Sciatic nerve (tissue), 2 donors: ENCODE measurements around the gene PPP2R5C. TPM values are rescaled to one million over a fixed set of nuclear protein-coding genes. Genes with fewer than 3 reads are reported as not detected.

Experiments
- ATAC-seq: fragments of 200-7000 bp; cut with Tn5 transposase; one replicate; pipeline ENCODE4 v1.9.1; 2020; ENCODE audit warnings: mild to moderate bottlenecking, moderate library complexity
- DNase-seq: peaks from one replicate; pipeline ENCODE4 v3.0.0-alpha.2; 2020; ENCODE audit warnings: low spot score
- intact Hi-C: fragments of 100-400 bp; cut with DNase I; formaldehyde crosslinking; loops from one replicate; pipeline ENCODE4 v1.14.2; 2022
- total RNA-seq: library from RNA; stranded (reverse); fragmentation: NEBNext Ultra II Directional; extraction: Animal tissue kit (Norgen Biotek cat#: 25700); gene quantifications from one replicate; pipeline ENCODE4 v1.2.1, GENCODE V29; 2021
- donor health status: DM: no; HTN: no; CAD: no.
- donor health status: DM: no; HTN: no; CAD: no.

Gene PPP2R5C
- total RNA-seq, 1 donor from 2014 or later = 144 TPM

DNA sequence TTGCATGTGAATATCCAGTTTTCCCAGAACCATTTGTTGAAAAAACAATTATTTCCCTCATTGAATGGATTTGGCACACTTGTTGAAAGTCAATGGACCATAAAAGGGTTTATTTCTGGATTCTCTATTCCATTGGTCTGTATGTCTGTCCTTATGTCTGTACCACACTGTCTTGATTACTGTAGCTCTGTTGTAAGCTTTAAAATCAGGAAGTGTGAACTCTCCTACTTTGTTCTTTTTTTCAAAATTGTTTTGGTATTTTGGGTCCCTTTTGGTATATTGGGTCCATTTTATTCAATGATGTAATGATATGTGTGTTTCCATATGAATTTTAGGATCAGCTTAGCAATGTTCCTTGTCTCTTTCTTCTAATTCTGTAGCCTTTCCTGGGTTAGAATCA is 64.8 kb downstream of the PPP2R5C start:
- ATAC-seq (no peak), DNase-seq (no peak)
- intact Hi-C loops = no loop called here

GRCh38 chr14:101827286-101827685 is 65.8 kb downstream of the PPP2R5C start:
- no peak for ATAC-seq
- intact Hi-C loops = no loop called here
- no peak for DNase-seq

DNA sequence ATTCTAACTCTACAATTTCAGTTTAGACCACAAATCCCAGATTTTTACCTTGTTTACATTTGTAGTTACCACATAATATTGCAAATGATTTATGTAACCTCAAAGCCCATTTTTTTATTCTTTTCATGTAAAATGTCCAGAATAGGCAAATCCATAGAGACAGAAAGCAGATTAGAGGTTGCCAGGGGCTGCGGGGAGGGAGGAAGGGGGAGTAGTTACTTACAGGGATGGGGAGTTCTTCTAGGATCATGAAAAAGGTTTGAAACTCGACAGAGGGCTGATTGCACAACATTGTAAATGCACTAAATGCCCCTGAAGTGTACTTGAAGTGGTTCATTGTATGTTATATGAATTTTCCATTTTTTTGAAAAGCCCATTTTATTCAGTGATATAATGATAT is 66.5 kb downstream of the PPP2R5C start:
- ATAC-seq (no peak), DNase-seq (no peak)
- intact Hi-C loops = no loop called here

- no peak for ATAC-seq
- intact Hi-C loops = no loop called here
- DNase-seq = no peak
Measured at GRCh38 chr14:101830271-101830670, 68.8 kb downstream of the PPP2R5C start.

DNA sequence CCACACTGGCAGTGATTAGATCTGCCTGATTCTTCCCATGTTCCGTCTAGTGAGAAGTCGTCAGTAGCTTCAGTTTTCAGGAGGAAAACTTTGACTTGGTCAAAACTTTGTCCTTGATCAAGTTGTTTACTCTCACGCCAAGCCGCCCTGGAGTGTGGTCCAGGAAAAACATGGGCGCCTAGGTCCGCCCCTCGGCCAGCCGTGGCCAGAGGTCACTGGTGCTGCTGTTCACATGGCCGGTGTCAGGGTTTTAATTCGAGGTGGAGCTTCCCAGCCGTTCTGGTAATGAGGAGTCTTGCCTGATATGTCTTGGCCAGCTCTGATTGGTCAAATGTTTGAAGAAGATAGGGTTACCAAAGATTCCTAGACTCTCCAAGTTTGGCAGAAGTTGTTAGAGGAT is 71.5 kb downstream of the PPP2R5C start:
- intact Hi-C loops = no loop called here
- DNase-seq (no peak), ATAC-seq (no peak)

- intact Hi-C loops = no loop called here
- DNase-seq (no peak), ATAC-seq (no peak)
Measured at GRCh38 chr14:101834397-101834796, 72.9 kb downstream of the PPP2R5C start.

GRCh38 chr14:101834800-101835547 is 73.5 kb downstream of the PPP2R5C start:
- DNase-seq (no peak), ATAC-seq (peak; percentile 50)
- intact Hi-C loops = no loop called here

GRCh38 chr14:101835566-101835965 is 74.1 kb downstream of the PPP2R5C start:
- ATAC-seq (peak; percentile 29), DNase-seq (no peak)
- intact Hi-C loops = no loop called here

DNA sequence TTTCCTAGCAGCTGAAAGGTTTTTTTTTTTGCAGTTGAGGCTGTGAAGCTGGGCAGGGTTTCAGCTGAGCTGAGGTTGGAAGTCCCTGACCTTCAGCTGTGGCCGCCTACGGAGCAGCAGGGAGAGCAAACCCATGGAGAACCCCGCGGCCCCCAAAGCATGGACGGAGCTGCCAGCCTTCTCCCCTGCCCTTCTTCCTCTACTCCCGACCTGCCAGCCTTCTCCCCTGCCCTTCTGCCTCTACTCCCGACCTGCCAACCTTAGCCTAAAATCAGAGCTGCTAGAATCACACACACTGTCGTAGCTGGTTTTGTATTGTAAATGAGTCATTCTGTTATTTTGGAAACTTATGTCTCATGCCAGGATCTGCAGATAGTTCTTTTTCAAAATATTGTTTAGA is 74.6 kb downstream of the PPP2R5C start:
- ATAC-seq (peak; percentile 84), DNase-seq (no peak)
- intact Hi-C loops = no loop called here

GRCh38 chr14:101838476-101838875 is 77.0 kb downstream of the PPP2R5C start:
- no peak for ATAC-seq
- no peak for DNase-seq
- intact Hi-C loops = no loop called here

DNA sequence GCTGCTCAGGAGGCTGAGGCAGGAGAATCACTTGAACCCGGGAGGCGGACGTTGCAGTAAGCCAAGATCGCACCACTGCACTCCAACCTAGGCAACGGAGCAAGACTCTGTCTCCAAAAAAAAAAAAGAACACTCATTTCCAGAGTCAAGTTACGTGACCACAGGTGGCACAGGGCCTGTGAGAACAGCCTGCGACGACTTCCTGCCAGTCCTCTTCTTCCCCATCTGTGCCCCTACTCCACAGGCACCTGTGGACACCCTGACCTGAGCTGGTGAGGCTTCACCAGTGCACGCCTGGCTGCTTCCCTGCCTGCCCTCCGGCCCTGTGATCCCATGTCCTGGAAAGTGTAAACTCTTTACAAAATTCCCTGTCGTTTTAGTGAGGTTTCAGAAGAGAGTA is 77.7 kb downstream of the PPP2R5C start:
- DNase-seq (no peak), ATAC-seq (no peak)
- intact Hi-C loops = no loop called here

GRCh38 chr14:101839661-101840060 is 78.2 kb downstream of the PPP2R5C start:
- no peak for DNase-seq
- no peak for ATAC-seq
- intact Hi-C loops = no loop called here

DNA sequence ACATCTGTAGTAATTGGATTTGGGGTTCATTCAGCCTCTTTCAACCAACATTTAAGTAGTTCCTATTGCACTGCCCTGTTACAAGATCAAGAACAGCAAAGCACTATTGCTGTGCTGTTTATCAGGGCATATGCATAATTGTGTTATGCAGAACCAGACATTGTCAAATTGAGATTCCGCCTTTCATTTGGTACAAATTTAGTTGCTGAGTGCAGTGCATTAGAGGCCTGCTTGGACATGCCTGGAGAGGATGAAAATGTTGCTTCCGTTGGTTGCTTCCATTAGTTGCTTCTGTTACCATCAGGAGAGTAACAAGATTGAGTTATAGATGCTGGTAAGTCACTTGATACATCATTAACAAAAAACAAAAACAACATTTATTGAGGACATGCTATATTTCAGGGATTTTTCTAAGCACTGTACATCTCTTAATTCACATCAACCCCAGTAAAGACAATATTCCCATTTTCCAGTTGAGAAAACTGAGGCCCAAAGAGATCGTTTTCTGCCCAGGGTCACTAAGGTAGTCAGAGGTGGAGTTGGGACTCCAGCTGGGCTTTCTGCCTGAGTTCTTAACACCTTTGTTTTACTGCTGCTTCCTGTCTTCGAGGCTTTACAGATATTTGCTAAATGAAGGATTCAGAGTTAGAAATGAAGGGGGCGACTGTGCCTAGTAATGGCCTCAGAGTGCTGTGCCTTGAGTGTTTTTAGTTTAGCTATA is 79.3 kb downstream of the PPP2R5C start:
- DNase-seq = no peak
- no peak for ATAC-seq
- intact Hi-C loops = no loop called here

DNA sequence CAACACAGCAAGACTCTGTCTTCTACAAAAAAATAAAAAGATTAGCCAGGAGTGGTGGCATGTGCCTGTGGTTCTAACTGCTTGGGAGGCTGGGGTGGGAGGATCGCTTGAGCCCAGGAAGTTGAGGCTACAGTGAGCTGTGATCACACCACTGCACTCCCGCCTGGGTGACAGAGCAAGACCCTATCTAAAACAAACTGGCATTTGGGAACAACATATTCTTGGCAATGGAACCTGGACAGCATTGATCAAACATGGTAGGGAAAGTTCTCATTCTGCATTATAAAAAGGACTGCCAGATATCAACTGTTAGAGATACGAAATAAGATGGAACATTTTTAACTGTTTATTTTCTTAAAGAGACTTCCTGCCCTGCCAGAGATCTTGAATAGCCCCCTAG is 81.5 kb downstream of the PPP2R5C start:
- DNase-seq = no peak
- no peak for ATAC-seq
- intact Hi-C loops = no loop called here

DNA sequence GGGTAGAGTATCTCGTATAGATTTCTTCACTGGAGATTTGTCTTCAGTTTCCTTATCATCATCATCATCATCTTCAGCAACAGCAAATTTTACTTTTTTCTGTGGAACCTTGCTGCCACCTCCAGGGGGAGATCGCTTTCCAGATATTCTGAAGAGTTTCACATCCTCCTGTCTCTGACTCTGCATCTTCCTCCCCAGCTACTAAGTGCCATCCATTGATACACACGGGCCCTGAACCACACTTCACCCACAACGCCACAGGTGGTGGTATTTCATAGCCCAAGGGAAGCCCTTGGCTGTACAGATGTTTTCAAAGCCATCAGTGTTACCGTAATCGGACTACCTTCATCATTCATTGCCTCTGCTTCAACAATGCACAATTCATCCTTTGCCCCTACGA is 82.2 kb downstream of the PPP2R5C start:
- peak; percentile 59 for ATAC-seq

GRCh38 chr14:101844219-101844618 is 82.7 kb downstream of the PPP2R5C start:
- ATAC-seq = peak; percentile 67
- DNase-seq = no peak
- intact Hi-C loops = no loop called here

More for the DNA sequence above, 82.2 kb downstream of the PPP2R5C start:
- intact Hi-C loops = no loop called here
- DNase-seq = no peak

- DNase-seq (no peak), ATAC-seq (no peak)
- intact Hi-C loops = no loop called here
Measured at GRCh38 chr14:101844751-101845150, 83.2 kb downstream of the PPP2R5C start.

- intact Hi-C loops = no loop called here
- DNase-seq (no peak), ATAC-seq (no peak)
Measured at GRCh38 chr14:101845496-101845895, 84.0 kb downstream of the PPP2R5C start.

GRCh38 chr14:101845896-101846295 is 84.4 kb downstream of the PPP2R5C start:
- DNase-seq (no peak), ATAC-seq (no peak)
- intact Hi-C loops = no loop called here

DNA sequence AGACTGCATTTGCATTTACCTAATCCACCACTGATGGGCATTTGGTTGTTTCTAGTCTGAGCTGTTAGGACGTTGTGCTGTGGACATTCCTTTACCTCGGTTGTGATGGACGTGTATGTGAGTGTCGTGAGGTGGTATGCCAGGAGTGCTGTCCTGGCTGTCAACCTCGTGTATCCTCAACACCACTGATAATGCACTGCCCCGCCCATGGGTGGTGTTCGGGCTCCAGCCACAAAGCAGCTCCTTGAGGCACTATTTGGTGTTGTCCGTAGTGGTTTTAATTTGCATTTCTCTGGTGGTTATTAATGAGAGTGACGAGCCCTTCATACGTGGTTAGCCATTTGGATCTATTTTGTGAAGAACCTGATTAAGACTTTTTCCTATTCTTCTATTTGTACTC is 87.6 kb downstream of the PPP2R5C start:
- no peak for ATAC-seq
- no peak for DNase-seq
- intact Hi-C loops = no loop called here

- intact Hi-C loops = no loop called here
- DNase-seq (no peak), ATAC-seq (no peak)
Measured at GRCh38 chr14:101849640-101850039, 88.1 kb downstream of the PPP2R5C start.
